Measurements from ENCODE around the gene ZFHX3. TPM values are rescaled to one million over a fixed set of nuclear protein-coding genes. Genes with fewer than 3 reads are reported as not detected.

ZFHX3 gene
- total and polyA plus RNA-seq, 8 donors = 2.5 to 17.6 (median 9.9) TPM

GRCh38 chr16:72829846-72830775, 217.8 kb downstream of the ZFHX3 start:
- no peak overlapping the region for H3K27ac ChIP-seq
- no peaks in the 10 kb centered on the region for H3K9me3 ChIP-seq
- H3K36me3 ChIP-seq = no peaks in the 10 kb centered on the region
- no peak for DNase-seq
- FAIRE-seq = no peak
- intact Hi-C loops (cut with DNase I) = loop anchor here in 2 of 3 donors (10.0 kb wide), 2 partner anchors 215 to 365 kb away; partner anchors contain the start of gene ZFHX3 (in 1 of the 2)
- 84 to 86% methylated on average over 12 of the region's 12 CpGs for WGBS, 2 donors
- H3K4me3 ChIP-seq = no peak overlapping the region
- TF ChIP-seq CTCF (IDR thresholded peaks at IDR 0.05) = no peak
- H3K4me1 ChIP-seq = peaks cover 0 to 6% (median 0%) of the 10 kb centered on the region in 3 donors
- no peaks in the 10 kb centered on the region for H3K27me3 ChIP-seq
- no peak for ATAC-seq

GRCh38 chr16:72827866-72828265, 220.1 kb downstream of the ZFHX3 start:
- Histone ChIP-seq H3K4me1 (peaks cover 0 to 6% (median 0%) of the 10 kb centered on the region in 3 donors), H3K4me3 (no peak overlapping the region), H3K27ac (no peak overlapping the region), H3K36me3 (no peaks in the 10 kb centered on the region), H3K9me3 (no peaks in the 10 kb centered on the region), H3K27me3 (no peaks in the 10 kb centered on the region)
- DNase-seq (no peak), FAIRE-seq (no peak), ATAC-seq (peak in 3 of 4 donors; percentile 10 to 33 (median 31))
- WGBS, 2 donors = 44 to 46% methylated on average over 7 of the region's 7 CpGs
- TF ChIP-seq CTCF (IDR thresholded peaks at IDR 0.05) = no peak
- intact Hi-C loops (cut with DNase I) = no loop called here

- FAIRE-seq (no peak), ATAC-seq (no peak), DNase-seq (no peak)
- peaks cover 0 to 6% (median 0%) of the 10 kb centered on the region in 3 donors for H3K4me1 ChIP-seq
- no peak overlapping the region for H3K4me3 ChIP-seq
- H3K27me3 ChIP-seq = no peaks in the 10 kb centered on the region
- no peaks in the 10 kb centered on the region for H3K36me3 ChIP-seq
- TF ChIP-seq CTCF (IDR thresholded peaks at IDR 0.05) = no peak
- intact Hi-C loops (cut with DNase I) = no loop called here
- H3K27ac ChIP-seq = no peak overlapping the region
- H3K9me3 ChIP-seq = no peaks in the 10 kb centered on the region
- WGBS, 2 donors = 68 to 72% methylated on average over 11 of the region's 11 CpGs
These were observed 221.9 kb downstream of the ZFHX3 start for GRCh38 chr16:72825912-72826621.

GRCh38 chr16:72824761-72825160, 223.2 kb downstream of the ZFHX3 start:
- H3K9me3 ChIP-seq = no peaks in the 10 kb centered on the region
- H3K27ac ChIP-seq = no peak overlapping the region
- H3K36me3 ChIP-seq = no peaks in the 10 kb centered on the region
- peaks cover 0 to 6% (median 0%) of the 10 kb centered on the region in 3 donors for H3K4me1 ChIP-seq
- ATAC-seq (no peak), FAIRE-seq (no peak), DNase-seq (no peak)
- intact Hi-C loops (cut with DNase I) = no loop called here
- no peaks in the 10 kb centered on the region for H3K27me3 ChIP-seq
- TF ChIP-seq CTCF (IDR thresholded peaks at IDR 0.05) = no peak
- WGBS, 2 donors = 93 to 95% methylated on average over 5 of the region's 5 CpGs
- no peak overlapping the region for H3K4me3 ChIP-seq
